Right ventricle myocardium inferior (tissue), 1 donor: ENCODE measurements around the gene ATXN7. TPM values are rescaled to one million over a fixed set of nuclear protein-coding genes. Genes with fewer than 3 reads are reported as not detected.

Experiments used
- ATAC-seq: fragments of 200-7000 bp; cut with Tn5 transposase; one replicate; pipeline ENCODE4 v1.9.1; 2020; ENCODE audit warnings: mild to moderate bottlenecking, moderate library complexity
- DNase-seq: peaks from one replicate; pipeline ENCODE4 v3.0.0; 2021; ENCODE audit errors: missing footprints
- intact Hi-C: fragments of 100-400 bp; cut with DNase I; formaldehyde crosslinking; loops from one replicate; pipeline ENCODE4 v1.11.0; 2022
- total RNA-seq: library from RNA; stranded (reverse); fragmentation: NEBNext Ultra II Directional; extraction: Animal tissue kit (Norgen Biotek cat#: 25700); gene quantifications from one replicate; pipeline ENCODE4 v1.2.1, GENCODE V29; 2021
- donor health status: DM: no; HTN: yes; CAD: no; lungs with severe emphysema.

The ATXN7 gene
- total RNA-seq, 1 donor from 2014 or later: 9.3 TPM

DNA sequence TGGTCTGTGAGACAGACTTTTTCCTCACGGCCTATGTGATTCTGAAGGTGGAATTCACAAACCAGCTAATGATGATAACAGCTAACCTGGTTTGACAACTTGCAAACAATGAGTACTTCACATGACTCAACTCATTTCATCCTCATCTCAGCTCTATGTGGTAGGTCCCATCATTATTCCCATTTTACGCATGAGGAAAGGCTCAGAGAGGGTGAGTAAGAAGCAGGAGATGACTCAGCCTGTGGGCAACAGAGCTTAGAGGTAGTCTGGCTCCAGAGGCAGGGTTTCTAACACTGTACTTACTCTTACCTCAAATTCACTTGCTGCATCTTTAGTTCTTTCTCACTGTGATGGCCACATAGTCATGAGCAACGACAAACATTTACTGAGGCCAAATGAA, 185.5 kb downstream of the ATXN7 start:
- DNase-seq (no peak), ATAC-seq (no peak)
- intact Hi-C loops: no loop called here

DNA sequence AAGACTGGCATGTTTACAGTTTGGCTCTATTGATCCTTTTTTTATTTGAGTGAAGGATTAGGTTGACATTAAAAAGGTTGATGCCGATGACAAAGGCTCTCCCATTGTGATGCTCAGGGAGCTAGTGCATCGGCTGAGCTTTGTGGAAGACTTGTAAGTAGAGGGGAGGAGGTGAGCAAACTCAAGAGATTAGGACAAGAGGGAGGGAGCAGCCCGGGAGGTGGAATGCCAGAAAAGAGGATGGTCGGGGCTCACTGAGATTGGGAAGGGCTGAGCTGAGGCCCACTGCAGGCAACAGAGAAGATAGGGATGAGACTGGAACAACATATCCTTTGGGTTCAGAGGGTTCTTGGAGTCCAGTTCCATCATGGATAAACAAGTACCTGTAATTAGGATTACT, 186.2 kb downstream of the ATXN7 start:
- DNase-seq: no peak
- intact Hi-C loops: no loop called here
- no peak for ATAC-seq

Other genes with a start within 250 kb of the ATXN7 start
- gene SNTN, start 211.2 kb upstream of the ATXN7 start, total RNA-seq: not detected
- not detected for gene C3orf49, start 44.6 kb upstream of the ATXN7 start, total RNA-seq
- gene THOC7, start 62 bp upstream of the ATXN7 start, total RNA-seq: 79.1 TPM
- gene SCAANT1, start 48.5 kb downstream of the ATXN7 start, total RNA-seq: not detected
- 73.7 TPM for gene PSMD6, start 159.6 kb downstream of the ATXN7 start, total RNA-seq